Pulmonary artery endothelial cell (primary cell): Measurements from ENCODE around the gene S100A6. TPM values are rescaled to one million over a fixed set of nuclear protein-coding genes. Genes with fewer than 3 reads are reported as not detected.
A peak's percentile ranks its signal among the peaks of the same experiment; 100 is the strongest.
"Not testable (repeated sequence)": the region's sequence is repeated elsewhere in the genome, so short reads cannot be mapped to it uniquely, and the experiment has no call there.

Experiments
- DNase-seq: peaks from one replicate; pipeline ENCODE4 v3.0.0-alpha.2; 2011; ENCODE audit warnings: low read depth, low spot score
- total RNA-seq: library from RNA; depleted of rRNA; stranded (reverse); fragments of >200 nt; gene quantifications from 2 replicates; pipeline ENCODE4 v1.2.3, GENCODE V29; 2014

The S100A6 gene
- 527 and 1,896 TPM in 2 replicates for total RNA-seq

DNA sequence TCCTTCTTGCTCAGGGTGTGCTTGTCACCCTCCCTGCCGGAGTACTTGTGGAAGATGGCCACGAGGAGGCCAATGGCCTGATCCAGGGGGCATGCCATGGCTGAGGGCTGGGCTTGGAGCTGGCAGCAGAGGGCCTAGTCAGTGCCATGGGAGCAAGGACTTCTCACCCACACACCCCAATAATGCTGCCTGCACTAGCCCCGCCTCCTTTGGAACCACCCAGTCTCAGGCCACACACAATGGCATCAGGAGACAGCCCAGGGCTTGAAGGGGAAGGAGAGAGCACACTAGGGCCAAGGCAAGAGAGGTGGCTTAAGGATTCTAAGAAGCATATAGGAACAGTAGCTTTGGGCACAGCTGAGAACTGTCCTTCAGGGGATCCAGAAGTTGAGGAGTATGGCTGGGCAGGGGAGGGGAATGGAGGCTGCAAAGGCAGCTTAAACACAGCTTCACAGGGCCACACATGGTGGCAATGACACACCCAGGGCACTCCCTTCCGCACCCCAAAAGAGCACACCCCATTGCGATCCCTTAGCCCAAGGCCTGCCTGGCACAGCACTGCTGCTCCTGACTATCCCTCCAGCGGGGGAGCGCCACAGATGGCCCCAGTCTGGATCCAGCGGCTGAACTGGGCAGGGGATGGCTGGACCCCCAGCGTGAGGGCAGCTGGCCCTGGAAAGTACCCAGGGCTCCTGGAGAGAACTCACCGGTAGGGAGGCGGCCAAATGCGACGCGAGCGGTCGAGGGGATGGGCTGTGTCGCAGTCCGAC is at the start of gene S100A6:
Gene S100A6 (minus strand): TSS at position 750 of the 770 bp plus-strand sequence. CDS start 652 bp downstream, at position 98.
- DNase-seq, result no peak

DNA sequence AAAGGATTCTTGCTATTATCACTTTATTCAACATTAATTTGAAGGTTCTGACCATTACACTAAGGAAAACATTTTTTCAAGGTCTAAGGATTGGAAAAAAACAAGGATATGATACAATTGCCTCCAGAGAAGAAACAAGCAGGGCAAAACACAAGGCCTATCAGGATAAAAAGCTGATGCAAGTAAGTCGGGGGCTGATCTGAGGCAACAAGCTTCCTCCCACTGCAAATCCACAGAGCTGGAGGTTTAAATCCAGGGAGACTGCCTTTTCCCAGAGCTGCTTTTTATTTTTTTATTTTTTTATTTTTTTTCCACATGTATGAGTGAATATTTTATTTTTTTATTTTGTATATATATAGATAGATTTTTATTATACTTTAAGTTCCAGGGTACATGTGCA is 49.2 kb upstream of the S100A6 start:
- DNase-seq, result no peak

GRCh38 chr1:153583976-153584375 is 48.2 kb upstream of the S100A6 start:
- DNase-seq, result no peak

- not testable (repeated sequence) for DNase-seq
Measured at GRCh38 chr1:153583514-153583913, 47.7 kb upstream of the S100A6 start.

GRCh38 chr1:153582836-153583235 is 47.0 kb upstream of the S100A6 start:
- DNase-seq, result not testable (repeated sequence)

DNA sequence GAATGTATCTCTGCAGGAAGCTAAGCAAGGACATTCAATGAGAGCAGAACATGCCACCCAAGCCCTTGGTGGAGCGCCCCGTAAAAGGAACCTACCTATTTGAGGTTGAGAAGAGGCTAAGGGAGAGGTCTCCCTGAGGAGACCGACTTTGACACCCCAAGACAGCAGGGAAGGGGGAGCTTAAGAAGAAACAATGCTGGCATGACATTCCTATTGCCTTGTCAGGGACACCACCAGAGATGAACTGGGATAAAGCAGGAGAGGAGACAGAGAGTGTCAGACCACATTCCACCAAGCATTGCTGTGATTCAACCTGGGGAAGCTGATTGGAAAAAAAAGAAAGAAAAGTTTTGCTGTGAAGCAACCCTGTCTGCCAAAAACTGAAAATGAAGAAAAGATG is 43.1 kb upstream of the S100A6 start:
- DNase-seq, result no peak

- no peak for DNase-seq
Measured at GRCh38 chr1:153578490-153578889, 42.7 kb upstream of the S100A6 start.

- no peak for DNase-seq
Measured at GRCh38 chr1:153577624-153578051, 41.8 kb upstream of the S100A6 start.

DNA sequence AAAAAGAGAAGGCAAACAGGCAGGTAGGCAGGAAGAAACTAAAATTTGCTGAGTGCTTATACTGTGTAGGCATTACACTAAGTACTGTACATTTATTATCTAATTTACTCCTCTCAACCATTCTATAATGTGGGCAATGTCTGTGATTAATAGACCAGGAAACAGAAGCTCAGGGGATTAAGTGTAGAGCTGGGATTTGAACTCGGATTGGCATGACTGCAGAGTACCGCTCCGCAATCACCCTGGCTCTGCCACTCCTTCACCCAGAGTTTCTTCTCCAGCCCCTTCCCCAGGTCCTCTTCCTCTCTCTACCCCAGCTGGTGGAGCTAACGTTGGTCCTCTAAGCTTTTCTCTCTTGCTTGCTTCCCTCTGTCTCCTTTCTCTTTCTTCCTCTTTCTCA is 41.3 kb upstream of the S100A6 start:
- no peak for DNase-seq

DNA sequence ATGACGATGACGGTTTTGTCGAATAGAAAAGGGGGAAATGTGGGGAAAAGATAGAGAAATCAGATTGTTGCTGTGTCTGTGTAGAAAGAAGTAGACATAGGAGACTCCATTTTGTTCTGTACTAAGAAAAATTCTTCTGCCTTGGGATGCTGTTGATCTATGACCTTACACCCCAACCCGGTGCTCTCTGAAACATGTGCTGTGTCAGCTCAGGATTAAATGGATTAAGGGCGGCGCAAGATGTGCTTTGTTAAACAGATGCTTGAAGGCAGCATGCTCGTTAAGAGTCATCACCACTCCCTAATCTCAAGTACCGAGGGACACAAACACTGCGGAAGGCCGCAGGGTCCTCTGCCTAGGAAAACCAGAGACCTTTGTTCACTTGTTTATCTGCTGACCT is 39.7 kb upstream of the S100A6 start:
- DNase-seq, result not testable (repeated sequence)

DNA sequence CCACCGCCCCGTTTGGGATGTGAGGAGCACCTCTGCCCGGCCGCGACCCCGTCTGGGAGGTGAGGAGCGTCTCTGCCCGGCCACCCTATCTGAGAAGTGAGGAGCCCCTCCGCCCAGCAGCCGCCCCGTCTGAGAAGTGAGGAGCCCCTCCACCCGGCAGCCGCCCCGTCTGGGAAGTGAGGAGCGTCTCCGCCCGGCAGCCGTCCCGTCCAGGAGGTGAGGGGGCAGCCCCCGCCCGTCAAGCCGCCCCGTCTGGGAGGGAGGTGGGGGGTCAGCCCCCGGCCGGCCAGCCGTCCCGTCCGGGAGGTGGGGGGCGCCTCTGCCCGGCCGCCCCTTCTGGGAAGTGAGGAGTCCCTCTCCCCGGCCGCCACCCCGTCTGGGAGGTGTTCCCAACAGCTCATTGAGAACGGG is 39.3 kb upstream of the S100A6 start:
- DNase-seq, result not testable (repeated sequence)

GRCh38 chr1:153573351-153573750 is 37.6 kb upstream of the S100A6 start:
- DNase-seq, result no peak

DNA sequence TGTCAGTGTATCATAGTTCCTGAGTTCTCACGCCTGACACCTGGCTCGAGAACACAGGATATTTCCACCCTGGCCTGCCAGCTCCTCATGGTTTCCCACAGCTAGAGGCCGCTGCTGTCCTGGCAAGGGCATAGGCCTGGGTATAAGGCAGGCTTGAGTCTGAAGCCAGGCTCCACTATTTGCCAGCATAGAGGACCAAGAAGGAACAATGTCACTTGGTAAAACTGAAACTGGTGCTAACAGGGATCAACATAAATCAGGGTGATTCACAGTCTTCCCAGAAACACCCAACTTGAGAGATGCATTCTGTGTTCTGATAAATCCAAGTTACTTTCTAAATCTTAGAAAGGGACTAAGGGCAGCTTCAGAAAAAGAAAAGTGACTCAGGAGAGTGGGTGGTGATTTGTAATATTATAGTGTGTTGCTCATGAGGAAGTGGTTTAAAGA is 36.8 kb upstream of the S100A6 start:
- DNase-seq, result peak; percentile 76

DNA sequence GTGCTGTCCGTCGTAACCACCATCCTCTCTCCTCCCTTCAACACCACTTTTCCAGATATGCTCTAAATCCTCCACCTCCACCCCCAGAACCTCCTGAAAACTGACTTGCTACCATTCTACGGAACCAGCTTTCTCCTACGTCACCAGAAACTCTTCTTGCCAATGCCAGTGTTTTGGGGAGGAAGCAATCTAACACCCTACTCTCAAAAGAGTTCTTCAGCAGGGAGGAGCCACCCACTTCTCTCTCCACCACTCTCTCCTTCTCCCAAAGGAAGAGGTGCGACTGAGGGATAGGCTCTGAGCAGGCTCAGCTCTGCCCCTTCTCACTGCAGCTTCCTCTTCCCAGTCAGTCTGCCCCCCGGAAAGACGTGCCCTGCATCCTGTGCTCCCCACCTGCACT is 35.9 kb upstream of the S100A6 start:
- DNase-seq, result no peak

DNA sequence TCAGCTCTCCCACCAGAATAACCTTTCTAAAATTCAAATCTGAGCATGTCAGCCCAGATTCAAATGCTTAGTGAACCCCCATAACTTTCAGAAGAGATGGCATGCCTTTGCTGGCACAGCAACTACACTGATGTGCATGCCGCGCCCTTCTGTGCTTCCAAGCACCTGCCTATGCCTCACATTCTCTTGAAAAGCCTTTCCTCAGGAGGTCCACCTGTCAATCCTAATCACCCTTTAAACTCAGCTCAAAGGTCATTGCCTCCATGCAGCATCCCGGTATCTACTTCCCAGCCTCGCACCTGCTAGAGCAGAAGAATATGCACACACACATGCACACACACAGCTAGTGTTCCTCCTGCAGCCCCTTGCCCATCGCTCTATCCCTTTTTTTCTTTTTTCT is 35.1 kb upstream of the S100A6 start:
- DNase-seq, result no peak

GRCh38 chr1:153569465-153569864 is 33.7 kb upstream of the S100A6 start:
- DNase-seq, result no peak

DNA sequence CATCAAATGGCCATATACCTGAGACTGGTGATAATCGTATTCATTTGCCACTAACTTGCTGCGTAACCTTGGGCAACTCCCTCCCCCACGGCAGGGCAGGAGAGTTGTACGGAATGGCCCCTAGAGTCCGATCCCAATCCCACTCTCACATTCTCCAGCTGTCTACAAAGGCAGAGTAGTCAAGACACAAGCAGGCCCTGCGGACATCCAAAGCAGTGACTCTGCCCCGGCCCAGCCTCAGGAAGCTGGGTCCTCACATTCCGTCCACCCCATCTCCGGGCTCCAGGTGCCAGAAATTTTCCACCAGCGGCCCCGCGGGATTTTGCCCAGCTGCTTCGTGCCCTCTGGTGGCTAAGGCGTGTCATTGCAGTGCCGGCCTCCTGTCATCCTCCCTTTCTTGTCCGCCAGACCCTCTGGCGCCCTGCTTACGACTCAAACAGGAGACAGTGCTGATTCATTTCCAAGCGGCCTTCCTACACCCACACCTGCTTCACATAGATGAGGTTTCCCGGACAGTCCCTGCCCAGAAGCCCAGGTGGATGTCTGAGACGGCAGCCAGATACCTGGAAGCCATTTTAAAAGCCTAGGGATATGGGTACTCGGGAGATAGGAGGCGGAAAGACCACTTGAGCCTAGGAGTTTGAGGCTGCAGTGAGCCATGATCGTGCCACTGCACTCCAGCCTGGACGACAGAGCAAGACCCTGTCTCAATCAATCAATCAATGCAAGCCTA is 32.7 kb upstream of the S100A6 start:
- DNase-seq, result peak; percentile 57

GRCh38 chr1:153567621-153568366 is 32.0 kb upstream of the S100A6 start:
- DNase-seq, result no peak

DNA sequence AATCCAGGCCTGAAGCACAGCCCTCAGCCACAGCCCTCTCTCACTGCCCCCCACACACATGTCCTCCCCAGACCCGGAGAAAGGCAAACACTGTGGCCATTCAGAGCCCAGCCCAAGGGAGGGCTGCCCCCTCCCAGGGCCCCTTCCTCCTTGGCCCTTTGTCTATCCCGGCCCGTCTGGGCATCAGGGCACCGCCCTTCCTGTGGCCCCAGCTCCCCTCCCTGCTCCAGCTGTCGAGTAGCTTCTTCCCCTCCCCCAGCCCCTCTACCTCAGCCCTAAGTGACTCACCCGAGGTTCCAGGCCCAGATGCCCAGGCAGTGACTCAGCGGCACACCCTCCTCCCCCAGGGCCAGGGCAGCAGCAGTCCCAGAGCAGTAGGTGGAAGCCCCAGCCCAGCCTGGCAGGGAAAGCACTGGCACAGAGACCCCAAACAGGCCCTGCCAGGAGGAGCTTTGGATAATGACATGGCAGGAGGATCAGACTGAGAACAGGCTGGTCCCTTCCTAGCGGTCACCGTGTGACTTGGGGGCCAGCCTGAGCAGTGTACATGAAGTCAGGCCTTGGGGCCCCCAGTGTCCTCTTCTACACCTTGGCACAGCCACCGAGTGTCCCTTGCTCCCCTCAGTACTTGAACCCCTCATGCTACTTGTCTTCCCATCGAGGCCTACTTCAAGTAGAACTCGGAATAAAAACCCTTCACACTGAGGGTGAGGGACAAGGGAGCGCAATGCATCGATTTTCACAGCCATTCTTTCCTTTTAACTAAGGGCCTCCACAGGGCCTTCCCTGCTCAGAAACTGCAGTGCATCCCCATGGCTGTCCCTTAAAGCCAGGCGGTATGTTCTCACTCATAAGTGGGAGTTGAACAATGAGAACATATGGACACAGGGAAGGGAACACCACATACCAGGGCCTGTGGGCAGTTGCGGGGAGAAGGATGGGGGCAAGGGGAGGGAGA is 30.9 kb upstream of the S100A6 start:
- peak; percentile 92 for DNase-seq

- peak; percentile 53 for DNase-seq
Measured at GRCh38 chr1:153565529-153566374, 30.0 kb upstream of the S100A6 start, which contains the start of gene S100A2. S100A2 (minus strand) TSS chr1:153565844; CDS start chr1:153563877, 1,967 bp downstream.
